ENCODE measurements around the gene RHAG.
"Not testable (repeated sequence)": the region's sequence is repeated elsewhere in the genome, so short reads cannot be mapped to it uniquely, and the experiment has no call there.

The RHAG gene

GRCh38 chr6:49635480-49635879, 1.2 kb downstream of the RHAG start:
- no peak for DNase-seq

GRCh38 chr6:49634836-49635218, 1.8 kb downstream of the RHAG start:
- DNase-seq: no peak

DNA sequence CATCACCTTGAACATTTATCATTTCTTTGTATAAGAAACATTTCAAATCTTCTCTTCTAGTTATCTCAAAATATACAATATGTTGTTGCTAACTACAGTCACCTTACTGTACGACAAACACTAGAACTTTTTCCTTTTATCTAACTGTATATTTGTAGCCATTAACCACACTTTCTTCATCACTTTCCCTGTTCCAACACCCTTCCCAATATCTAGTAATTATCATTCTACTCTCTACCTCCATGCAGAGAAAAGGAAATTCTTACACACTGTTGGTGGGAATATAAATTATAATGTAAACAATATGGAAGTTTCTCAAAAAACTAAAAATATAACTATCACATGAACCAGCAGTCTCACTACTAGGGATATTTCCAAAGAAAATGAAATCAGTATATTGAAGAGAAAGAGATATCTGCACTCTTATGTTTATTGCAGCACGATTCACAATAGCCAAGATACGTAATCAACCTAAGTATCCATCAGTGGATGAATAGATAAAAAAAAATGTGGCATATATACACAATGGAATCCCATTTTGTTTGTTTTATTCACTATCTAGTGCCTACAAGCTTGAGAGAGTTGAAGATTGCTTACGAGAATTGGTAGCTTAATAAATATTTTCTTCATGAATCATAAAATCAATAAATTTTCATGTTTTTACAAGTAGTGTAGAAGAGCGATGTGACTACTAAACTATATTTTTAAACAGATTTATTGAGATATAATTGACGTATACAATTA, 2.4 kb downstream of the RHAG start:
- DNase-seq: no peak

GRCh38 chr6:49633541-49633940, 3.1 kb downstream of the RHAG start:
- no peak for DNase-seq

DNA sequence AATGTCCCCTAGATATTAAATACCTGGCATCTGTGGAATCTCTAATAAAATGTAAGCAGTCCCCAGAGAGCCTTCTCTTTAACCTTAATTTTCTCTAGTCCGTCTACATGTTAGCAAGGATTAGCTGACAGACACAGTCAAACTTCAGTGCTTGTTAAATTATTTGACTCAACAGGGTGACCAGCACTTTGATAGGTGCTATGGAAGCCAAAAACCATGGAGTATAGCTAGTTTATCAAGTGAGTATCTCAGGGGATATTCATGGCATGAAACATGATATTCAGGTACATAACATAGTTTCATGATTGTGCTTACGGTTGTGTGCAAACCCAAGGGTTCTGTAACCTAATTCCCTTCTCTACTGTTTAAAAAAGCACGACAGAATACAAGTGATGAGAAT, 3.9 kb downstream of the RHAG start:
- no peak for DNase-seq

DNA sequence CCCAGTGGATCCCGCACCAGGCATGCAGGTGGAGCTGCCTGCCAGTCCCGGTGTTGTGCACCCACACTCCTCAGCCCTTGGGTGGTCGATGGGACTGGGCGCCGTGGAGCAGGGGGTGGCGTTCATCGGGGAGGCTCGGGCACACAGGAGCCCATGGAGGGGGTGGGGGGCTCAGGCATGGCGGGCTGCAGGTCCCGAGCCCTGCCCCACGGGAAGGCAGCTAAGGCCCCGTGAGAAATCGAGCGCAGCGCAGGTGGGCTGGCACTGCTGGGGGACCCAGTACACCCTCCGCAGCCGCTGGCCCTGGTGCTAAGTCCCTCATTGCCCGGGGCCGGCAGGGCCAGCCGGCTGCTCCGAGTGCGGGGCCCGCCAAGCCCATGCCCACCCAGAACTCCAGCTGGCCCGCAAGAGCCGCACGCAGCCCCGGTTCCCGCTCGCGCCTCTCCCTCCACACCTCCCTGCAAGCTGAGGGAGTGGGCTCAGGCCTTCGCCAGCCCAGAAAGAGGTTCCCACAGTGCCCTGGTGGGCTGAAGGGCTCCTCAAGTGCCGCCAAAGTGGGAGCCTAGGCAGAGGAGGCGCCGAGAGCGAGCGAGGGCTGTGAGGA, 7.1 kb downstream of the RHAG start:
- not testable (repeated sequence) for DNase-seq

GRCh38 chr6:49626811-49627210, 9.8 kb downstream of the RHAG start:
- no peak for DNase-seq

- no peak for DNase-seq
Measured at GRCh38 chr6:49618257-49618656, 18.4 kb downstream of the RHAG start.

- not testable (repeated sequence) for DNase-seq
Measured at GRCh38 chr6:49614144-49614543, 22.5 kb downstream of the RHAG start.

- DNase-seq: no peak
Measured at GRCh38 chr6:49609285-49609684, 27.4 kb downstream of the RHAG start.

GRCh38 chr6:49608275-49608674, 28.4 kb downstream of the RHAG start:
- not testable (repeated sequence) for DNase-seq

DNA sequence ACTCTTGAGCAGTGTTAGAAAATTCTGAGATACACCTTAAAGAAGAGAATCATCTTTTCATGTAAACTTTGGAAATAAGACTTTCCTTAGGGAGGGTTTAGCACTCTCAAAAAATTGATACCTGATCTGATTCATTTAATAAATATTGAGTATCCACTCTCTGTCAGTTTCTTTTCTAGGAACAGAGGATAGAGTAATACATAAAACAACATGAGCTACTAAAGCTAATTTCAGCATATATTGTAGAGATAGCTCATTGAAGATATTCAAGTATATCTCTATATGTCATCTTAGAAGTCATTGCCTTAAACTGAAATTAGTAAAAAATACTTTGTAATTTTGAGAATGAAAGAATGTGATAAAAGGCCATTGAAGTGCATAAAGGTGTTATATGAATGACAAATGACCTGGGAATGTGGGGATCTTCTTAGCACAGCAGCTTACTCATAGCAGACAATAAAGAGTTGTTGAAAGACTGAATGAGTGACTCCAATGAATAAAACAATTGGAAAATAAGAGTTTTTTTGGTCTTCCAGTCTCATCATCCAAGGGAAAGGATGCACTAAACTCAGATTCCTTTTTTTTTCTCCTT, 29.2 kb downstream of the RHAG start:
- no peak for DNase-seq

DNA sequence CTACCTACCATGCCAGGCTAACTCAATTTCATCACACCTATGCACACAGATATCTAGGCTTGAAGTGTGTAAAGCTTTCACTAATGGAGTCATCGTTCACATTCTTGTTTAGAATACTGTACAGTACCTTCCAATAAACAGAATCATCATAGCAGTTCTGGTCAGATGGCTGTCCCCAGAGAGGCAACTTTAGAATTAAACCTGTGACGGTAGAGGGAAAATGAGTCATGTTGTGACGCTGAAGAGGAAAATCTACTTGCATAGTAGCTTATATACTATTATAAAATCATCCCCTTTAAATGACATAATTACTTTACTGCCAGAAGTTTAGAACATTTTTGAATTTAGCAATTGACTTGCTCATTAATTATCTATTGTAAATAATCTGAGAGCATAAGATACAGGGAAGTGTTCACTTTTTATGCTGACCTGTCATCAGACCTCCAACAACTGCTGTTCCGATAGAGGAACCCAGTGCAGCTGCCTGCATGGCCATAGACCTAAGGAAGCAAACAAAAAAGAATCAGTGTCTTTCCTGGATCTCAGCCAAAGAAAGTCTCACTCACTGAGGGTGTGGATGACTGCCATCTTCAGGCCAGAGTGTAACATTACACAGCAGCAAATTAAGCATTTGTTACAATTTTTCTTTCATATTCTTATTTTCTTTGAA, 29.8 kb downstream of the RHAG start:
- peak; percentile 72 to 95 (median 86) for DNase-seq

- not testable (repeated sequence) for DNase-seq
Measured at GRCh38 chr6:49604080-49604479, 32.6 kb downstream of the RHAG start.

GRCh38 chr6:49587262-49587661, 49.4 kb downstream of the RHAG start:
- DNase-seq: not testable (repeated sequence)

DNA sequence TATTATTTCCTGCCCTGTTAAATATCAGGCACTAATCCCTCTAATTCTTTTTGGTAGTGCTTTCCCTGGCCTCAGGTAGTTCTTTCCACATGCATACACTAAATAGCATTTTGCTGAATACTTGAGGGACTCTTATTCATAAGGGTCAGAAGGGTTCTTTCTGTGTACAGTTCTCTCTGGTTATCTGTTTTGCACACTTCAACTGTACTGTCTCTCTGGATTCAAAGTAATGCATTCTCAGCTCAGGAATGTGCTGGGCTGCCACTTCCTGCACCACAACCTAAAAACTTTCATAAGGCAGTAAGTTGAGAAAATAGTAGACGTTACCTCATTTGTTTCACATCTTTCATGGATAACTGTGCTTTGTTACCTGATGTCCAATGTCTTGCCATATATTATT, 54.1 kb downstream of the RHAG start:
- DNase-seq: no peak

- DNase-seq: no peak
Measured at GRCh38 chr6:49579649-49580048, 57.0 kb downstream of the RHAG start.

- no peak for DNase-seq
Measured at GRCh38 chr6:49576618-49577017, 60.0 kb downstream of the RHAG start.

- DNase-seq: no peak
Measured at GRCh38 chr6:49570474-49571079, 66.1 kb downstream of the RHAG start.

DNA sequence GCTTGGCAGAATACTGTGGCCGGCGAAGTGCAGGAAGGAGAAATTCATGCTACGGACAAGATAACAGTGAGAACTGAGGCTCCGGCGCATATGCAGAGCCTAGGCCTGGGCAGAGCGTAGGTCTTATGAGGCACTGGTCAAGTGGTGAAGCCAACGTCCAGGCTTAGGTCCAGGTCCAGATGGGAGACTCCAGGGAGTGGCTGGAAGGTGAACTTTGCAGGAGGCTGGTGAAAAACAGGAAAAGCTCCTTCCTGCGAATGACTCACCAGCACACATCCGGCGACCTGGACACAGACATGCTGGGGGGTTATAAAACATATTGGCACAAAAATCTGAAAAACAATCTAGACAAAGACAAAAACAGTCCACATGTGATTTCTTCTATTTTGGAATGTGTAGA, 70.8 kb downstream of the RHAG start:
- no peak for DNase-seq

DNA sequence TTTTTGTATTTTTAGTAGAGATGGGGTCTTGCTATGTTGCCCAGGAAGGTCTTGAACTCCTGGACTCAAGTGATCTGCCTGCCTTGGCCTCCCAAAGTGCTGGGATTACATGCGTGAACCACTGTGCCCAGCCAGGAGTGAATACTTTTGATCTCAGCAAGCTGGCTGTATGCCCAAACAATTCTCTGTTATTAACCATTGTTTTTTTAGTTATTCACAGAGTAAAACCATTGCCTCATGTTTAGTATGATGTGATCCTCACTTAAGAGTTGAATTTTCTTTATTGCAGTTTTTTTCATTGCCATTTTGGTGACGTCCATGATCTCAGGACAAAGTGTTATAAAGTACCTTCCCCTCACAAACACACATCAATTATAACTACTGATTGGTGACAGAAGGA, 71.4 kb downstream of the RHAG start:
- DNase-seq: no peak

DNA sequence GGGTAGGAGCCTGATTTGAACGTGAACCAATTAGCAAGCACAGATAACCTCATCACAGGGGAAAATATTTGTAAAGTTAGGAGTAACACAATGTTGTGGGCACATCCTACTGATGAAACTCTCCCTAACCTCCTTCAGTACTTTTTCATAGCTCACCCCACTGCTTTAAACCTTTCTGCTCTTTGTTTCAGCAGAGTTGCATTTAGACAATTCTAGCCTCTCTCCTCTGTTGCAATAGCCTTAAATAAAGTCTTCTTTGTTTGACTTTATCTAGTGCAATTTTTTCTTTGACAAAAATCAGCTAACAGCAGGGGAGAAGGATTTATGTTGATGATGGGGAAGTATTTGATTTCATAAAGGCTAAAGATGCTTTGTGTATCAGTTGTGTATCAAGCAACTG, 72.1 kb downstream of the RHAG start:
- no peak for DNase-seq

Measured in NCI-H1417 (cell line).